H1 (cell line): ENCODE data around the gene DPP10. TPM values are rescaled to one million over a fixed set of nuclear protein-coding genes. Genes with fewer than 3 reads are reported as not detected.

Experiments used
- polyA plus RNA-seq, 7 experiments: library from polyadenylated mRNA; depleted of rRNA in 3 of 7; stranded (reverse) in 5 of 7; unstranded in 2 of 7; fragments of >200 nt in 5 of 7; fragments of 200-250 nt in 2 of 7; gene quantifications; 1 replicate in 5 of 7; 2 replicates in 1 of 7; 4 replicates in 1 of 7; pipeline versions ENCODE4 v1.2.1 to v1.2.3, GENCODE V29; 2011 to 2013; ENCODE audit warnings: missing spikeins in 2 of 7, mixed read lengths in 2 of 7
- total RNA-seq: library from RNA; stranded (reverse); fragmentation: NEBNext Ultra II Directional; extraction: Animal tissue kit (Norgen Biotek cat#: 25700); gene quantifications from 2 replicates; pipeline ENCODE4 v1.2.1, GENCODE V29; 2021
- TF ChIP-seq, protein P1 (sequence below): IDR thresholded peaks from 2 replicates; pipeline ENCODE4 v1.6.1; 2011; ENCODE audit warnings: low read length, improper control_type of control experiment

Gene DPP10
- total and polyA plus RNA-seq, 2 of the 8 experiments (the other 6 are each of a cell fraction or from before 2014, with no cell fraction given) = 3.3 to 7.2 TPM

DNA sequence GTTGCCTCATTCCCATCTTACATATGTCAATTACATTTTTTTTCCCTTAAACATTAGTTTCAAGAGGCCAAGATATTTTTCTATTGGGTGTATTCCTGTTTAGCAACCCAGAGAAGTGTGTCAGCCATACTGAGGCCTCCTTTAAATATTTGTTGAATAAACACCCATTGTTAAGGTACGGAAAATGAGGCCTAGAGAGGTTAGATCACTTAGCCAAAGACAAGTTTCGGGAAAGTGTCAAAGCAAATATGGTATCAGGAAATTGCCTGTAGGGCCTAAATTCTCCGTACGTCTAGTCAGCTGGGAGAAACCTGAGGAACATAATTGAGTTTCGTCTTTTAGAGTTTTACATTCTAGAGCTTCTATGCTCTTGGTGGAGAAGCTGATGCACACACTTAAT is 1138.3 kb downstream of the DPP10 start (continued):
- TF ChIP-seq, protein P1, sequence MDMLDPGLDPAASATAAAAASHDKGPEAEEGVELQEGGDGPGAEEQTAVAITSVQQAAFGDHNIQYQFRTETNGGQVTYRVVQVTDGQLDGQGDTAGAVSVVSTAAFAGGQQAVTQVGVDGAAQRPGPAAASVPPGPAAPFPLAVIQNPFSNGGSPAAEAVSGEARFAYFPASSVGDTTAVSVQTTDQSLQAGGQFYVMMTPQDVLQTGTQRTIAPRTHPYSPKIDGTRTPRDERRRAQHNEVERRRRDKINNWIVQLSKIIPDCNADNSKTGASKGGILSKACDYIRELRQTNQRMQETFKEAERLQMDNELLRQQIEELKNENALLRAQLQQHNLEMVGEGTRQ = no peak
